Kidney capillary endothelial cell (primary cell): ENCODE measurements around the gene LRRC49.
"Not testable (repeated sequence)": the region's sequence is repeated elsewhere in the genome, so short reads cannot be mapped to it uniquely, and the experiment has no call there.

Experiments
- DNase-seq: peaks from one replicate; pipeline ENCODE4 v3.0.0-alpha.2; 2018; ENCODE audit warnings: low spot score

Gene LRRC49

GRCh38 chr15:70995383-70995970, 102.9 kb downstream of the LRRC49 start:
- no peak for DNase-seq

DNA sequence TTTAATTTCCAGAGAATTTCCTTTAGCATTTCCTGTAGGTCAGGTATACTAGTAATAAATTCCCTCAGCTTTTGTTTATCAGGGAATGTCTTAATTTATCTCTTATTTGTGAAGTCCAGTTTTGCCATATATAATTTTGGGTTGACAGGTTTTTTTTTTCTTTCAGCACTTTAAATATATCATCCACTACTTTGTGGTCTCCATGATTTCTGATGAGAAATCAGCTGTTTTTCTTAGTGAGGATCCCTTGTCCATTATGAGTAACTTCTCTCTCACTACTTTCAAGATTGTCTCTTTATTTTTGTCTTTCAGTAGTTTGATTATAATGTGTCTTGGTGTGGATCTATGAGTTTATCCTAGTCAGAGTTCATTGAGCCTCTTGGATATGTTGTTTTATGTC, 105.7 kb downstream of the LRRC49 start:
- DNase-seq, result no peak

GRCh38 chr15:71002316-71002715, 109.7 kb downstream of the LRRC49 start:
- no peak for DNase-seq

- no peak for DNase-seq
Observed at GRCh38 chr15:71003319-71003718, 110.7 kb downstream of the LRRC49 start.

GRCh38 chr15:71004506-71004905, 111.9 kb downstream of the LRRC49 start:
- not testable (repeated sequence) for DNase-seq

GRCh38 chr15:71005895-71006294, 113.3 kb downstream of the LRRC49 start:
- DNase-seq, result no peak

- no peak for DNase-seq
Observed at GRCh38 chr15:71008250-71008870, 115.7 kb downstream of the LRRC49 start.

DNA sequence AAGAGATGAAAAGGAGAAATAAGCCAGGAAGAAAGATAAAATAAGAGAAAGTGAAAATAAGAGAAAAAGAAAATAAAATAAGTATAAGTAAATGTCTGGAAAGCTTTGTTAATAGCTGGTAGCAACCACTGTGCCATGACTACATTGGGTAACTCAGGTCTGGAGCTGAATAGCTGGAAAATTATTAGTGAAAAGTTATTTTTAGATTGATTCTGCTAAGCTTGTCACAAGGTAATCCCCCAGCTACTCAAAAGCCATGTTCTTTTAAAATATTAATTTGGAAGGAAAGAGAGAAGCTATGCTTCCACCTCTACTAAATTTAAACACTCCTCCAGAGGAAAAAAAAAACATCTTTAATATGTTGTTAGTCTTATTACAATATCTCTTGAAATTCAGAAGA, 117.8 kb downstream of the LRRC49 start:
- no peak for DNase-seq

DNA sequence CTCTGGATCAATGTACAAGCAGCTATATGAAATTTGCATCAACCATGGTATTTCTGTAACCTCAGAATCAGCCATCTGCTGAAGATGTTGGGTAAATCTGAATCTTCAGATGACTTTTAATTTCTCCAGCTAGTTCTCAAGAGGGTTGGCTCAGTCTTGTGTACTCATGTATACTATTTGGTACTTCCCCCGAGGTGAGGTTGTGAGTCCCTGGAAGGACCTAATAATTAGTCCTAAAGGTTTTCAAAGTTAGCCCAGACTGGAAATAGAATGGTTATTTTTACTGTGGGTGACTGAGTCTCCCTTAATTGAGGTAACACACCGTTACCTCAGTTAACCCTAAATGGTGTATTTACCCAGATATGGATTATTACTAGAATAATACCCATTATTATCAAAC, 118.4 kb downstream of the LRRC49 start:
- no peak for DNase-seq

- peak; percentile 23 for DNase-seq
Observed at GRCh38 chr15:71011503-71012155, 119.0 kb downstream of the LRRC49 start.

- DNase-seq, result no peak
Observed at GRCh38 chr15:71013446-71013845, 120.8 kb downstream of the LRRC49 start.

- DNase-seq, result no peak
Observed at GRCh38 chr15:71015342-71015741, 122.7 kb downstream of the LRRC49 start.

DNA sequence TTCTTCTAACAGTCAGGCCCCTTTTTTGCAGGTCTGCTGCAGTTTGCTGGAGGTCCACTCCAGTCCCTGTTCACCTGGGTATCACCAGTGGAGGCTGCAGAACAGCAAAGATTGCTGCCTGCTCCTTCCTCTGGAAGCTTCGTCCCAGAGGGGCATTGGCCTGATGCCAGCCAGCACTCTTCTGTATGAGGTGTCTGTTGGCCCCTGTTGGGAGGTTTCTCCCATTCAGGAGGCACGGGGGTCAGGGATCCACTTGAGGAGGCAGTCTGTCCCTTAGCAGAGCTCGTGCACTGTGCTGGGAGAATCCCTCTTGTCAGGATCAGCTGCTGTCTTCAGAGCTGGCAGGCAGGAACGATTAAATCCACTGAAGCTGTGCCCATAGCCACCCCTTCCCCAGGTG, 138.6 kb downstream of the LRRC49 start:
- DNase-seq, result not testable (repeated sequence)

GRCh38 chr15:71035478-71035877, 142.9 kb downstream of the LRRC49 start:
- not testable (repeated sequence) for DNase-seq

DNA sequence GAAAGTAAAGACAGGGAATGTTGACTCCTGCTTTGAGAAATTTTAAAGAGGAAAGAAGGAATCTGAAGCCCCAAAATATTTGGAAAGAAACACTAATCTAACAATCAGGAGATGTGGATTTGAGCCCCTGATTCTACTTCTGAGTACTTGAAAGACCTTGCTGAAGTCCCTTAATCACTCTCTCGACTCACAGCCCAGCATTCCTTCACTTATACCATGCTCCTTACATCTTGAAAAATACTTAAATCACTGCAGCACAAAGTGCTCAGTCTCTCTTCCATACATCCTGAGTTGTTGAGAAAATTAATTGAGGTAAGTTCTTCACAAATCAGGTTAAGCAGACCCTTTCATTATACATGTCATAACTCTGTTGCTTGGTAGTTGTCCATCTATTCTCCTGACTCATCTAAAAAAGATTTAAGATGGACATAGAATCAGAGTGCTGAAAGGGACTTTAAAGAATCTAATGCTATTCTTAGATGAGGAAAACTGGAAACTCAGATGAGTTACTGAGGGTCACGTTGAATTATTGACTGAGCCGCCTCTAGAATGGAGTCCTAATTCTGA, 149.8 kb downstream of the LRRC49 start:
- no peak for DNase-seq

DNA sequence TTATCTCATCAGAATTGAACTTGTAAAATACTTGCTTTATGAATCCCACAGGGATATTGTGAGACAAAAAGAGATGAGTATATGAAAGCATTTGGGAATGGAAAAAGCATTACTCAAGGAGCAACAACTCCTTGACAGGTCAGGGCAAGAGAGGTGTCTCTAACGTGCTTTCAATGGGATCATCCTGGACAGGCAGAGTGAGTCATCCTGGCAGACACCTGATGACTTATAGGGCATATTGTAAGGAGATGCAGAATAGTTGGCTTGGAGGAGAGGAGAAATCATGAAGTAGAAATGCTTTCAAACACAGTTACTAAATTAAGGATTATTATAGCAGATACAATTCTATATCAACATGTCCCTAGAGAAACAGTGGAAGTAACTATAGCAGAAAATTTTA, 150.7 kb downstream of the LRRC49 start:
- no peak for DNase-seq

GRCh38 chr15:71044006-71044405, 151.4 kb downstream of the LRRC49 start:
- no peak for DNase-seq

GRCh38 chr15:71046146-71046545, 153.5 kb downstream of the LRRC49 start:
- DNase-seq, result not testable (repeated sequence)

- no peak for DNase-seq
Observed at GRCh38 chr15:71048913-71049675, 156.5 kb downstream of the LRRC49 start.

GRCh38 chr15:71049706-71050422, 157.2 kb downstream of the LRRC49 start:
- no peak for DNase-seq

GRCh38 chr15:71050461-71050860, 157.8 kb downstream of the LRRC49 start:
- no peak for DNase-seq

DNA sequence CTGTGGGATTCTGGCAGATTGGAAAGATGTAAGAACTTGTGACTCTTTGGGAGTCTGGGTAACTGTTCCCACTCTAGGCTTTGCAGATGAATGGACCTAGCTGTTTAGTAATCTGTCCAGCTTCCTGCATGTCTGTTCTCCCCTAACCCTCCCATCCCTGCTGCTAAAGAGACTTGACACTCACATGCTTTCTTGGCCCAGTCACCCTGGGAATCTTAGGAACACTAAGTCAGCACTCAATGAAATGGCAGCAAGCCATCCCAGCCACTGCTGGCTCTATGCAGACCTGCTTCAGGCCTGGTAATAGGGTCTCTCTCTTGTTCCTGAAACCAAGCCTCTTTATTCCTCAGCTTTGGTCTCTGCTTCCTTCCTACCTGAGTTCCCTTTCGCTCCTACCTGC, 158.9 kb downstream of the LRRC49 start:
- DNase-seq, result no peak
